ENCODE data around the gene PDE4D.

DNA sequence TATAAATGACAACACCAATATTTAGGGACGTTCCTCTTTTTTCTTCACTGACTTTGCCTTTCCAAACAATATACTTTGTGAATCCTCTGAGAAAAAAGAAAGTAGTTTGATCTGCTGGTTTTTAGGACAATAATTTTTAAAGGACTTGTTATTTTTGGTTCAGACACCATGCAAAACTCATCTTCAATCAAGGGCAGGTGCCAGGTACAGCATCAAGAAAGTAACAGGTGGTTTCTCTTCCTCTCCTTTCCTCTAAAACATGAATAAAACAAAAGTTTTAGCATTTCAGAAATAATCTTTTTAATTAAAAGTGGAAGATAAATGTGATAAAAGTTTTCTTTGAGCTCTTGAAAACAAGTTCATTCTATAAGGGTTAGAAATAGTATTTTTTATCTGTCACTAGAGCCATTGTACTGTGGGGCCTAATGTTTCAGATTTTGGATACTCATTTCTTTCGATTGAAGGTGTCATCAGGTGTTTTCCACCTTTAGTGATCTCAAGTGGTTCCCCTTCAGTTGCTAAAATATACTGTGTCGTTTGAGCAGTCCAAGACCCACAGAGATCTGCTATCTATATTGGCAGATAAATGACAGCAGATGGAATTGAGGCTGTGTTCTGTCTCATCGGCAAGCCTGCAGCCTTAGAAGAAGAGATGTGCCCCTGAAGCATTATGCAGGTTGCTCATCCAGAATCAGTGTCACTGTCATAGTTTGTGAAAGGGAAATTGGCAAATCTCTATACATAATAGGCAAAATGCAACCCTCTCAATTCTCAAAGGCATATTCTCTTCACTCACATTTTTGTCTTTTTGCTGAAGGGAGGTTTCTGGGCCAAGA lies 499.7 kb downstream of the PDE4D start:
- TF ChIP-seq, protein P1, sequence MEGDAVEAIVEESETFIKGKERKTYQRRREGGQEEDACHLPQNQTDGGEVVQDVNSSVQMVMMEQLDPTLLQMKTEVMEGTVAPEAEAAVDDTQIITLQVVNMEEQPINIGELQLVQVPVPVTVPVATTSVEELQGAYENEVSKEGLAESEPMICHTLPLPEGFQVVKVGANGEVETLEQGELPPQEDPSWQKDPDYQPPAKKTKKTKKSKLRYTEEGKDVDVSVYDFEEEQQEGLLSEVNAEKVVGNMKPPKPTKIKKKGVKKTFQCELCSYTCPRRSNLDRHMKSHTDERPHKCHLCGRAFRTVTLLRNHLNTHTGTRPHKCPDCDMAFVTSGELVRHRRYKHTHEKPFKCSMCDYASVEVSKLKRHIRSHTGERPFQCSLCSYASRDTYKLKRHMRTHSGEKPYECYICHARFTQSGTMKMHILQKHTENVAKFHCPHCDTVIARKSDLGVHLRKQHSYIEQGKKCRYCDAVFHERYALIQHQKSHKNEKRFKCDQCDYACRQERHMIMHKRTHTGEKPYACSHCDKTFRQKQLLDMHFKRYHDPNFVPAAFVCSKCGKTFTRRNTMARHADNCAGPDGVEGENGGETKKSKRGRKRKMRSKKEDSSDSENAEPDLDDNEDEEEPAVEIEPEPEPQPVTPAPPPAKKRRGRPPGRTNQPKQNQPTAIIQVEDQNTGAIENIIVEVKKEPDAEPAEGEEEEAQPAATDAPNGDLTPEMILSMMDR (conservative IDR thresholded peaks at IDR 0.05; ENCODE audit: low read depth, low read length): no peak
- TF ChIP-seq USF2 (IDR thresholded peaks at IDR 0.05; ENCODE audit: low read depth, low read length): no peak
- no peak for TF ChIP-seq RCOR1 (IDR thresholded peaks at IDR 0.05; ENCODE audit: insufficient replicate concordance, low read length)
- TF ChIP-seq CEBPB (IDR thresholded peaks at IDR 0.05; ENCODE audit: low read depth, low read length): no peak
- no peak for TF ChIP-seq POLR2A (IDR thresholded peaks at IDR 0.05; ENCODE audit: low read depth, low read length)
- TF ChIP-seq MXI1 (IDR thresholded peaks at IDR 0.05; ENCODE audit: borderline replicate concordance, low read depth, low read length): no peak
- TF ChIP-seq SMC3 (IDR thresholded peaks at IDR 0.05; ENCODE audit: low read depth, low read length): no peak
- no peak for TF ChIP-seq RAD21 (IDR thresholded peaks at IDR 0.05; ENCODE audit: low read length)
- TF ChIP-seq BHLHE40 (IDR thresholded peaks at IDR 0.05; ENCODE audit: low read depth, low read length): no peak

Data from IMR-90 (cell line).